Right atrium auricular region (tissue), 2 donors: ENCODE results near the gene DMWD. TPM values are rescaled to one million over a fixed set of nuclear protein-coding genes. Genes with fewer than 3 reads are reported as not detected.

Source experiments
- DNase-seq: peaks from one replicate; pipeline ENCODE4 v3.0.0-alpha.2; 2019; ENCODE audit warnings: low spot score
- H3K27ac ChIP-seq, 2 donors: fragments of 200-600 bp; sonication (generic); 1 replicate in 1 of 2; 2 replicates in 1 of 2; pipeline ENCODE4 v1.5.1; 2016 to 2019
- H3K27me3 ChIP-seq, 2 donors: fragments of 200-600 bp; sonication (generic); one replicate each; pipeline versions ENCODE4 v1.5.1 to v1.6.0; 2017 to 2019
- H3K36me3 ChIP-seq: fragments of 200-600 bp; sonication (generic); one replicate; pipeline ENCODE4 v1.5.1; 2016
- H3K4me1 ChIP-seq, 2 donors: fragments of 200-600 bp; sonication (generic); one replicate each; pipeline versions ENCODE4 v1.5.1 to v1.6.0; 2017 to 2019
- H3K4me3 ChIP-seq, 2 donors: fragments of 200-600 bp; sonication (generic); 1 replicate in 1 of 2; 2 replicates in 1 of 2; pipeline ENCODE4 v1.5.1; 2017 to 2019; ENCODE audit warnings: mild to moderate bottlenecking in 1 of 2, moderate library complexity in 1 of 2
- H3K9me3 ChIP-seq, 2 donors: fragments of 200-600 bp; sonication (generic); one replicate each; pipeline ENCODE4 v1.5.1; 2019
- total RNA-seq, 2 donors: library from RNA; depleted of rRNA; stranded (reverse); fragments of >200 nt; gene quantifications; one replicate each; pipeline ENCODE4 v1.1.0, GENCODE V29; 2016
- TF ChIP-seq, protein P1 (sequence below), 2 donors: fragments of 200-600 bp; sonication (generic); IDR thresholded peaks; one replicate each; pipeline ENCODE4 v1.5.1; 2019; ENCODE audit warnings: antibody characterized with exemption in 2 of 2

Gene DMWD
- total RNA-seq, 2 donors from 2014 or later, result 41.5 to 55.9 TPM

GRCh38 chr19:45762870-45763631 is 29.6 kb downstream of the DMWD start:
- H3K27ac ChIP-seq, result peak overlapping the region; percentile 93 to 96
- no peaks in the 10 kb centered on the region for H3K9me3 ChIP-seq
- peaks cover 0 to 58% of the 10 kb centered on the region in 2 donors for H3K4me1 ChIP-seq
- TF ChIP-seq, protein P1, sequence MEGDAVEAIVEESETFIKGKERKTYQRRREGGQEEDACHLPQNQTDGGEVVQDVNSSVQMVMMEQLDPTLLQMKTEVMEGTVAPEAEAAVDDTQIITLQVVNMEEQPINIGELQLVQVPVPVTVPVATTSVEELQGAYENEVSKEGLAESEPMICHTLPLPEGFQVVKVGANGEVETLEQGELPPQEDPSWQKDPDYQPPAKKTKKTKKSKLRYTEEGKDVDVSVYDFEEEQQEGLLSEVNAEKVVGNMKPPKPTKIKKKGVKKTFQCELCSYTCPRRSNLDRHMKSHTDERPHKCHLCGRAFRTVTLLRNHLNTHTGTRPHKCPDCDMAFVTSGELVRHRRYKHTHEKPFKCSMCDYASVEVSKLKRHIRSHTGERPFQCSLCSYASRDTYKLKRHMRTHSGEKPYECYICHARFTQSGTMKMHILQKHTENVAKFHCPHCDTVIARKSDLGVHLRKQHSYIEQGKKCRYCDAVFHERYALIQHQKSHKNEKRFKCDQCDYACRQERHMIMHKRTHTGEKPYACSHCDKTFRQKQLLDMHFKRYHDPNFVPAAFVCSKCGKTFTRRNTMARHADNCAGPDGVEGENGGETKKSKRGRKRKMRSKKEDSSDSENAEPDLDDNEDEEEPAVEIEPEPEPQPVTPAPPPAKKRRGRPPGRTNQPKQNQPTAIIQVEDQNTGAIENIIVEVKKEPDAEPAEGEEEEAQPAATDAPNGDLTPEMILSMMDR (IDR thresholded peaks at IDR 0.05), result no peak
- no peak for DNase-seq
- no peaks in the 10 kb centered on the region for H3K27me3 ChIP-seq
- H3K36me3 ChIP-seq, result no peaks in the 10 kb centered on the region
- H3K4me3 ChIP-seq, result no peak overlapping the region

DNA sequence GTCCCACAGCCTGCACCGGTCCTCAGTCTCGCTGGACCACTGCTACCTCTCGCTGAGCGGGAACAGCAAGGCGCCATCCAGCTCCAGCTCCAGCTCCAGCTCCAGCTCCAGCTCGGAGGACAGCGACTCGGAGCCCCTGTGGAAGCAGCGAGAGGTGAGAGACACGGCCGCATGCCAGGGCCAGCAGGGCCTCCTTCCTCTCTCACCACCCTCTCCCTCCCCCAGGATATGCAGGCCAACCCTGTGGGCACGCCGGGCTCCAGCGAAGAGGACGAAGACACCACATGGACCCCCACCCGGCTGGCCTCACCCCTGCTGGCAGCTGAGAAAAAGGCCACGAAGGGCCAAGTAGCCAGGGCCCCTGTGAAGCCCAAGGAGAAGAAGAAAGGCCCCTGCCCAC is 30.9 kb downstream of the DMWD start:
- H3K36me3 ChIP-seq, result no peaks in the 10 kb centered on the region
- TF ChIP-seq, protein P1 (IDR thresholded peaks at IDR 0.05), result no peak
- DNase-seq, result no peak
- H3K27me3 ChIP-seq, result no peaks in the 10 kb centered on the region
- H3K27ac ChIP-seq, result peak overlapping the region in 1 of 2 donors; percentile 30
- H3K9me3 ChIP-seq, result no peaks in the 10 kb centered on the region
- H3K4me3 ChIP-seq, result no peak overlapping the region
- peaks cover 0 to 47% of the 10 kb centered on the region in 2 donors for H3K4me1 ChIP-seq

GRCh38 chr19:45758921-45759320 is 33.7 kb downstream of the DMWD start:
- Histone ChIP-seq H3K36me3 (no peaks in the 10 kb centered on the region), H3K27me3 (no peaks in the 10 kb centered on the region), H3K4me1 (peaks cover 0 to 19% of the 10 kb centered on the region in 2 donors), H3K4me3 (no peak overlapping the region), H3K27ac (no peak overlapping the region), H3K9me3 (no peaks in the 10 kb centered on the region)
- no peak for DNase-seq
- TF ChIP-seq, protein P1 (IDR thresholded peaks at IDR 0.05), result no peak

DNA sequence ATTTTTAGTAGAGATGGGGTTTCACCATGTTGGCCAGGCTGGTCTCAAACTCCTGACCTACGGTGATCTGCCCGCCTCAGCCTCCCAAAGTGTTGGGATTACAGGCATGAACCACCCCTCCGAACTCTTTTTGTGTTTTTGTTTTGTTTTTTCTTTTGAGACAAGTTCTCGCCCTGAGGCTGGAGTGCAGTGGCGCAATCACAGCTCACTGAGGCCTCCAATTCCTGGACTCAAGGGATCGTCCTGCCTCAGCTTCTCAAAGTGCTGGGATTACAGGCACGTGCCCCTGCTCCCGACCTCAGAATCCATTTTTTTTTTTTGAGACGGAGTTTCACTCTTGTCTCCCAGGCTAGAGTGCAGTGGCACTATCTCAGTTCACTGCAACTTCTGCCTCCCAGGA is 35.0 kb downstream of the DMWD start:
- Histone ChIP-seq H3K36me3 (no peaks in the 10 kb centered on the region), H3K4me1 (peaks cover 0 to 7% of the 10 kb centered on the region in 2 donors), H3K9me3 (no peaks in the 10 kb centered on the region), H3K27ac (no peak overlapping the region), H3K4me3 (no peak overlapping the region), H3K27me3 (no peaks in the 10 kb centered on the region)
- DNase-seq, result no peak
- TF ChIP-seq, protein P1 (IDR thresholded peaks at IDR 0.05), result no peak

GRCh38 chr19:45754323-45754722 is 38.3 kb downstream of the DMWD start:
- no peak overlapping the region for H3K27ac ChIP-seq
- no peak overlapping the region for H3K4me3 ChIP-seq
- H3K9me3 ChIP-seq, result no peaks in the 10 kb centered on the region
- no peaks in the 10 kb centered on the region for H3K4me1 ChIP-seq
- no peak for DNase-seq
- TF ChIP-seq, protein P1 (IDR thresholded peaks at IDR 0.05), result no peak
- H3K36me3 ChIP-seq, result no peaks in the 10 kb centered on the region
- H3K27me3 ChIP-seq, result no peaks in the 10 kb centered on the region

GRCh38 chr19:45753548-45753947 is 39.1 kb downstream of the DMWD start:
- H3K9me3 ChIP-seq, result no peaks in the 10 kb centered on the region
- H3K27ac ChIP-seq, result no peak overlapping the region
- H3K27me3 ChIP-seq, result no peaks in the 10 kb centered on the region
- TF ChIP-seq, protein P1 (IDR thresholded peaks at IDR 0.05), result no peak
- DNase-seq, result no peak
- H3K4me1 ChIP-seq, result no peaks in the 10 kb centered on the region
- no peaks in the 10 kb centered on the region for H3K36me3 ChIP-seq
- H3K4me3 ChIP-seq, result no peak overlapping the region
